Thyroid gland (tissue), 4 donors: ENCODE data around the gene BTN3A1.
"Not testable (repeated sequence)": the region's sequence is repeated elsewhere in the genome, so short reads cannot be mapped to it uniquely, and the experiment has no call there.

Experiments used
- POLR2A ChIP-seq, 2 donors: fragments of 450-650 bp; IDR thresholded peaks; one replicate each; pipeline ENCODE4 v1.6.1; 2017; ENCODE audit warnings: antibody characterized with exemption in 2 of 2, mild to moderate bottlenecking in 2 of 2, moderate library complexity in 1 of 2
- TF ChIP-seq, protein P1 (sequence below), 6 experiments: fragments of 200-600 bp in 3 of 6; fragments of 450-650 bp in 3 of 6; sonication (generic) in 3 of 6; IDR thresholded peaks; one replicate each; pipeline ENCODE4 v1.5.1; 2016 to 2019; ENCODE audit warnings: antibody characterized with exemption in 6 of 6, mild to moderate bottlenecking in 2 of 6, inconsistent platforms in 1 of 6, moderate library complexity in 1 of 6

DNA sequence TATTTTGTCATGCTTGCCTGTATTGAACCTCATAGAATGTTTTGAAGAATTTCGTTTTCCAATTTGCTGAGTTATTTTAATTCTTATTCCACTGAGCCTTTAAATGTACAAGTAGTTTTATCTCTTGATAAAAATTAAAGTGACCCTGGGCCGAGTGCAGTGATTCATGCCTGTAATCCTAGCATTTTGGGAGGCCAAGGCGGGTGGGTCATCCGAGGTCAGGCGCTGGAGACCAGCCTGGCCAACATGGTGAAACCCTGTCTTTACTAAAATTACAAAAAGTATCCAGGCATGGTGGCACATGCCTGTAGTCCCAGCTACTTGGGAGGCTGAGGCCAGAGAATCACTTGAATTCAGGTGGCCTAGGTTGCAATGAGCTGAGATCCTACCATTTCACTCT, 59.3 kb downstream of the BTN3A1 start:
- TF ChIP-seq, protein P1, sequence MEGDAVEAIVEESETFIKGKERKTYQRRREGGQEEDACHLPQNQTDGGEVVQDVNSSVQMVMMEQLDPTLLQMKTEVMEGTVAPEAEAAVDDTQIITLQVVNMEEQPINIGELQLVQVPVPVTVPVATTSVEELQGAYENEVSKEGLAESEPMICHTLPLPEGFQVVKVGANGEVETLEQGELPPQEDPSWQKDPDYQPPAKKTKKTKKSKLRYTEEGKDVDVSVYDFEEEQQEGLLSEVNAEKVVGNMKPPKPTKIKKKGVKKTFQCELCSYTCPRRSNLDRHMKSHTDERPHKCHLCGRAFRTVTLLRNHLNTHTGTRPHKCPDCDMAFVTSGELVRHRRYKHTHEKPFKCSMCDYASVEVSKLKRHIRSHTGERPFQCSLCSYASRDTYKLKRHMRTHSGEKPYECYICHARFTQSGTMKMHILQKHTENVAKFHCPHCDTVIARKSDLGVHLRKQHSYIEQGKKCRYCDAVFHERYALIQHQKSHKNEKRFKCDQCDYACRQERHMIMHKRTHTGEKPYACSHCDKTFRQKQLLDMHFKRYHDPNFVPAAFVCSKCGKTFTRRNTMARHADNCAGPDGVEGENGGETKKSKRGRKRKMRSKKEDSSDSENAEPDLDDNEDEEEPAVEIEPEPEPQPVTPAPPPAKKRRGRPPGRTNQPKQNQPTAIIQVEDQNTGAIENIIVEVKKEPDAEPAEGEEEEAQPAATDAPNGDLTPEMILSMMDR (IDR thresholded peaks at IDR 0.05) = not testable (repeated sequence)
- TF ChIP-seq POLR2A (IDR thresholded peaks at IDR 0.05) = not testable (repeated sequence)
